ENCODE measurements around the gene MED12L.

The MED12L gene

DNA sequence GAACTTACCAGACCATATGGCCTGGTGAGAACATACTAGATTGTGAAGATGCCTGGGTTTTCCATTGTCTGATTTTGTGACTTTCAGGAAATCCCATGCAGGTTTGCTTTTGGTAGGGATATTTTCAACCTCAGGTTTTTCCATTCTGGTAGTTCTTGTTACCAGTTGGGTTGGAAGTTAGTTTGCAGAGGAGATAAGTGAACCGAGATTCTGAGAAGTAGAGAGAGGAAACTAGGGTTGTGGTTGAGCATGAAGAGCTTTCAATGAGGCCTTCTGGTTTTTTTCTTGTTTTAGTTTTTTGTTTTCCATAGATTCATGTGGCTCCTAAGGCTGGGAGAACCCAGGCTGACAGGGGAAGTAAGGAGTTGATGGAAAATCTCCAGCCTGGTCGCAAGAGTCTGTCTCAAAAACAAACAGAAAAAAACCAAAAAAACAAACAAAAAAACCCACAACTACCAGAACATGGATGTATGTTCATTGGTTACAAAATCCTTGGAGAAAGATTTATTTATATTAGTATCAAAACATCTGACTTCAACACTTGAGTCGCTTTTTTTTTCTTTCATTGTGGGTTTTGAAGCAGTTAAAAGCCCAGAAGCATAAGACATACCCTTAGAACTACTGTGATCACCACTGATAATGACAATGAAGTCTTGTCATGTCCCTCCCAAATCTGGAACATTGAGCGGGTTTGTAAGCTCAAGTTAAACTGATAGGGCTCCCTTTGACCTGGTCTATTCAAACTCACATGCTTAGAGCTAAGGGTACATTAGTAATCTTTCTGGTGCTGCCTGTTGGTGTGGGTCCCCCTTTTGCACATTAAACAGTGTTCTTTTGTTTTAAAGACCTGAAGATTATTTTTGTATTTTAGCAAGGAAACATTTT lies 114.3 kb downstream of the MED12L start:
- no peaks in the 10 kb centered on the region for H3K9me3 ChIP-seq (ENCODE audit: severe bottlenecking)
- no peak overlapping the region for H3K27ac ChIP-seq
- no peaks in the 10 kb centered on the region for H3K27me3 ChIP-seq (ENCODE audit: insufficient read depth, low read depth, severe bottlenecking)
- H3K36me3 ChIP-seq, result no peaks in the 10 kb centered on the region
- no peak overlapping the region for H3K4me3 ChIP-seq (ENCODE audit: low read depth, low read length)
- TF ChIP-seq, protein P1, sequence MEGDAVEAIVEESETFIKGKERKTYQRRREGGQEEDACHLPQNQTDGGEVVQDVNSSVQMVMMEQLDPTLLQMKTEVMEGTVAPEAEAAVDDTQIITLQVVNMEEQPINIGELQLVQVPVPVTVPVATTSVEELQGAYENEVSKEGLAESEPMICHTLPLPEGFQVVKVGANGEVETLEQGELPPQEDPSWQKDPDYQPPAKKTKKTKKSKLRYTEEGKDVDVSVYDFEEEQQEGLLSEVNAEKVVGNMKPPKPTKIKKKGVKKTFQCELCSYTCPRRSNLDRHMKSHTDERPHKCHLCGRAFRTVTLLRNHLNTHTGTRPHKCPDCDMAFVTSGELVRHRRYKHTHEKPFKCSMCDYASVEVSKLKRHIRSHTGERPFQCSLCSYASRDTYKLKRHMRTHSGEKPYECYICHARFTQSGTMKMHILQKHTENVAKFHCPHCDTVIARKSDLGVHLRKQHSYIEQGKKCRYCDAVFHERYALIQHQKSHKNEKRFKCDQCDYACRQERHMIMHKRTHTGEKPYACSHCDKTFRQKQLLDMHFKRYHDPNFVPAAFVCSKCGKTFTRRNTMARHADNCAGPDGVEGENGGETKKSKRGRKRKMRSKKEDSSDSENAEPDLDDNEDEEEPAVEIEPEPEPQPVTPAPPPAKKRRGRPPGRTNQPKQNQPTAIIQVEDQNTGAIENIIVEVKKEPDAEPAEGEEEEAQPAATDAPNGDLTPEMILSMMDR (IDR thresholded peaks at IDR 0.05; ENCODE audit: low read depth, low read length), result no peak
- DNase-seq, result no peak

DNA sequence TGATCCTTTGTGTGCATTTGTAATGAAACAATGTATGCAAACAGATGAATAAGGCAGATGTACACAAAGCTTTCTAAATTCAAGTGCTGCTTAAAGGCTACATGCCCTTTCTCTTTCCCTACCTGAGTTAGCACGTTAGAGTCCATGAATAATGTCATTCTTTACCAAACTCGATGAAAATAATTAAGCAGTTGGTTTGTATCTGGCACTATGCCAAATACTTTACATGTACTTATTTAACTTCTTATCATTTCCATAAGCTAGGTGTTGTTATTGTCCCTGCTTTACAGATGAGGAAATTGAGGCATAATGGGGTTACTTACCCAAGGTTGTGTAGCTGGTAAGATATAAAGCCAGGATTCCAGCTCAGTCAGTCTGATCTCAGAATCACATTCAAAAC lies 115.1 kb downstream of the MED12L start:
- Histone ChIP-seq H3K9me3 (ENCODE audit: severe bottlenecking) (no peaks in the 10 kb centered on the region), H3K36me3 (no peaks in the 10 kb centered on the region), H3K4me3 (ENCODE audit: low read depth, low read length) (no peak overlapping the region), H3K27me3 (ENCODE audit: insufficient read depth, low read depth, severe bottlenecking) (no peaks in the 10 kb centered on the region), H3K27ac (no peak overlapping the region)
- TF ChIP-seq, protein P1 (IDR thresholded peaks at IDR 0.05; ENCODE audit: low read depth, low read length), result no peak
- no peak for DNase-seq

GRCh38 chr3:151201051-151201730 lies 115.7 kb downstream of the MED12L start:
- Histone ChIP-seq H3K27me3 (ENCODE audit: insufficient read depth, low read depth, severe bottlenecking) (no peaks in the 10 kb centered on the region), H3K9me3 (ENCODE audit: severe bottlenecking) (no peaks in the 10 kb centered on the region), H3K4me3 (ENCODE audit: low read depth, low read length) (no peak overlapping the region), H3K27ac (no peak overlapping the region), H3K36me3 (no peaks in the 10 kb centered on the region)
- TF ChIP-seq, protein P1 (IDR thresholded peaks at IDR 0.05; ENCODE audit: low read depth, low read length), result no peak
- DNase-seq, result no peak

- no peaks in the 10 kb centered on the region for H3K9me3 ChIP-seq (ENCODE audit: severe bottlenecking)
- no peaks in the 10 kb centered on the region for H3K36me3 ChIP-seq
- TF ChIP-seq, protein P1 (IDR thresholded peaks at IDR 0.05; ENCODE audit: low read depth, low read length), result no peak
- no peaks in the 10 kb centered on the region for H3K27me3 ChIP-seq (ENCODE audit: insufficient read depth, low read depth, severe bottlenecking)
- no peak within 1 kb of the TSS for H3K4me3 ChIP-seq (ENCODE audit: low read depth, low read length)
- H3K27ac ChIP-seq, result no peak within 1 kb of the TSS
- no peak for DNase-seq
Observed at GRCh38 chr3:151203051-151203420, 117.6 kb downstream of the MED12L start, which contains the start of gene GPR171. Gene GPR171, minus strand, starts transcription at chr3:151203216. Its CDS starts 3,830 bp downstream, at chr3:151199386.

DNA sequence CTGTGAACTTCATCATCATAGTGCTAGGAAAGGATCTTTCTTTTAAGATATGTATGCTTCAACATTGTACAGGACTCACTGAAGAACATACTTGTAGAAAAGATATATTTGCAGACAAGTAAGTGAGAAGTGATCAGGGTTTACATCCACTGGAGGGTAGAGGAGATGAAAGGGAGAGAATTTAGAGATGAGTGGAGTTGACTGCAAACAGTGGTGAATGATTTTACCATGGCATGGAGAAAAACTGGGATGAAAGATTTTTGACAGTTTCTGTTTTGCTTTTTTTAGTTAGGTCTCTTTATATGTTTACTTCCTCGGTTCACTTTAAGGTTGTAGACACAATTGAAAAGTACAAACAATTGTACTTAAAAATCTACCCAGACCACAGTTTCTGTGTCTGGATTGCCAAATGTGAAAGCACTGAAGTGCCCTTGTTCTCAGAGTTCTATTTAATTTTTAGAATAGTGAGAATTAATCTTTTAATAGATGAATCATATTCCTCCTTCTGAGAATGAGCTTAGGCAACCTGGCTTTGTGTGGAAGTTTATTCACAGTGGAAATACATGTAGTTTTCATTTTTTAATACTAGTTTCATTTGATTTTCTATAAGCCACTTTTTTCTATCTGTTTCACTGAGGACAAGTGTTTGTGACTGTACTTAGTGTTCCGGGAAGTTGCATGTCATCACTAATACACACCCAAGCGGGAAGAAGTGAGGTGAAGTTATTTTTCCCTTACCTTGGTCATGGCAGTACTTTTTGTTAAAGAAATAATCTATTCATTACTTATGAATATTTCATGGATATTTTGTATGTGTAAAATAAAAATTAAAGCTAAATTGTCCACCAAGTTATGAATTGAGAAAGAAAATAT lies 119.3 kb downstream of the MED12L start:
- TF ChIP-seq, protein P1 (IDR thresholded peaks at IDR 0.05; ENCODE audit: low read depth, low read length), result no peak
- H3K9me3 ChIP-seq (ENCODE audit: severe bottlenecking), result no peaks in the 10 kb centered on the region
- no peak for DNase-seq
- H3K27ac ChIP-seq, result no peak overlapping the region
- no peaks in the 10 kb centered on the region for H3K27me3 ChIP-seq (ENCODE audit: insufficient read depth, low read depth, severe bottlenecking)
- H3K4me3 ChIP-seq (ENCODE audit: low read depth, low read length), result no peak overlapping the region
- no peaks in the 10 kb centered on the region for H3K36me3 ChIP-seq

Measured in WERI-Rb-1 (cell line).